ENCODE measurements around the gene AGMO.

AGMO gene

GRCh38 chr7:15494711-15495110 lies 67.1 kb downstream of the AGMO start:
- no peak for DNase-seq

- no peak for DNase-seq
Measured at GRCh38 chr7:15491361-15491760, 70.5 kb downstream of the AGMO start.

DNA sequence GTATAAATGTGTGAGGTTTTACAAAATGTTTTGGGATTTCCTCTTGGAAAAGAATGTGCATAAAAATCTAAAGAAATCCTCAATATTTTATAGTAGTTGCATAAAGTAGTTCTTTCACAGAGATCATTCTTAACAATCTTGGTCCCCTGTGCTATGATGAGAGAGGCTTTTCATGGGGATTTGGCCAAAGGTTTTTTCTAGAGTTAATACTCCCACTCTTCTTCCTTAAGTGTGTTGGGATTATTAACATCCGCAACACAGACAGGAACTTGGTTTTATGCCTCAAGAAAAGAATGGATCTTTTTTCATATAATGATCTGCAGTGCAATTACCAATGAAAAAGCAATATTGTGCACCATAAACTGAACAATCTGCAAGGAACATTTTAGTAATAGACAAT lies 71.5 kb downstream of the AGMO start:
- no peak for DNase-seq

DNA sequence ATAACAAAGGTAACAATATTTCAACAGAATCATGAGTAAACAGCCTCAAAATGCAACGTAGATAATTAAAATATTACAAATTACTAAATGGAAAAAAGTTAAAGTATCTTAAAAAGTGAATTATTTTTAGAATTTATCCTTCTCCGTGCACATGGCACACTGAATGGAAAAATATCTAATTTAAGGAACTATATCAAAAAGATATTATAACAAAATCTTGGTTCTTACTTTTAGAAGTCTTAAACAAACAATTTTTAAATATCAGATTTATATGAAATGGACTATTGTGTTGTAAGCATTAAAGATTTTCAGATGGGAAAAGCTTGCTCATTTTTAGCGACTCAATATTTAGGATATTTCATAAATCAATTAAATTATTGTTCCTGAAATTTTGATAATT lies 72.0 kb downstream of the AGMO start:
- DNase-seq = no peak

- no peak for DNase-seq
Measured at GRCh38 chr7:15489383-15489782, 72.4 kb downstream of the AGMO start.

GRCh38 chr7:15488401-15488800 lies 73.4 kb downstream of the AGMO start:
- DNase-seq = no peak

GRCh38 chr7:15487896-15488295 lies 73.9 kb downstream of the AGMO start:
- no peak for DNase-seq

DNA sequence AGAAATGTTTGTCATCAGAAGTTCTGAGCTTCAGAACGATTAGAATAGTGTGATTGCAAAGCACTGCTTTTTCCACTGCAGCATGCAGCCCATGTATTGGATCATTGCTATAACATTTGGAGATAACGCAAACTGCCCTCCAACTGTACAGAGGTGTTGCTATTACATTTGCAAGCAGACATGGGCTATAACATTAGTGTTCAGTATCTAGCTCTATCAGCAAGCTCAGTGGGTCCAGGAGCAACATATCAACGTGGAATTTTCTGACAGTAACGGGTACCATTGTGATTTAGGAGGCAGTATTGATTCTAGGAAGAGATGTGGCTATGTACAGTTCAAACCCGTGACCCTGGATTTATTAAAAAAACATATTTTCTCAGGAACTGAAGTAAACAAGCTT lies 75.8 kb downstream of the AGMO start:
- no peak for DNase-seq

- no peak for DNase-seq
Measured at GRCh38 chr7:15485431-15485830, 76.4 kb downstream of the AGMO start.

DNA sequence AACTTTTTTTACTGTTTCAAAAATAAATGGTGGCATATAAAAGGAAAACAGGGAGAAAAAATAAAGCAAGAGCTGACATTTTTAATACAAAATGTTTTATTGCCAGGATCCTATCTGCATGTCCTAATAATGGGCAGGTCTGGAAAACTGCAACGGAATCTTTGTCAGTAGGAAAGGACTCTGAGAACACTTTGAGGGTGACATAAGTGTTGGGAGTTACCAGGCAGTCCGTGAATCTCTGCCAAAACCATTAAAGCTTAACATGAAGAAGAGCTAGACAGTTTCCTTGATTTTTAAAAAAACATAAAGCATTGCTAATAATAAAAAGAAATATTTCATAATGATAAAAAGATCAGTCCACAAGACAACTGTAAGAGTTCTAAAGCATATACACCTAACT lies 80.7 kb downstream of the AGMO start:
- DNase-seq = no peak

DNA sequence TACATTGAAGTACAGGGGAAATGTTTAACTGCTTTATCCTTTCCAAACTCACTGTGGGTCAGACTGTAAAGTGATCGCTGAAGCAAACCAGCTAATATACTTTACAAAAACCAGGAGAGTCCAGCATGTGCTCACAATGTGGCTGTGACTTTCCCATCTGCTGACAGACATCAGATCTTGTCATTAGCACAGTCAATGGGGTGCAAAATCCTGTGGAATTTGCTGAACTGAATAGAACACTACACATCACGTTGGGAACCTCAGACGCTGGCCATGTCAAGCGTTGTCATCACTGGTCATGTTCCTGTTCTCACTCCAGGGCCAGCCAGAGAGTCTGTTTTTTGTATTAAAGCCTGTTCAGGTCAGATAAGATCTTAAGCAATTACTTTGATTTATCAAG lies 83.4 kb downstream of the AGMO start:
- no peak for DNase-seq

GRCh38 chr7:15476531-15476918 lies 85.3 kb downstream of the AGMO start:
- DNase-seq = no peak

DNA sequence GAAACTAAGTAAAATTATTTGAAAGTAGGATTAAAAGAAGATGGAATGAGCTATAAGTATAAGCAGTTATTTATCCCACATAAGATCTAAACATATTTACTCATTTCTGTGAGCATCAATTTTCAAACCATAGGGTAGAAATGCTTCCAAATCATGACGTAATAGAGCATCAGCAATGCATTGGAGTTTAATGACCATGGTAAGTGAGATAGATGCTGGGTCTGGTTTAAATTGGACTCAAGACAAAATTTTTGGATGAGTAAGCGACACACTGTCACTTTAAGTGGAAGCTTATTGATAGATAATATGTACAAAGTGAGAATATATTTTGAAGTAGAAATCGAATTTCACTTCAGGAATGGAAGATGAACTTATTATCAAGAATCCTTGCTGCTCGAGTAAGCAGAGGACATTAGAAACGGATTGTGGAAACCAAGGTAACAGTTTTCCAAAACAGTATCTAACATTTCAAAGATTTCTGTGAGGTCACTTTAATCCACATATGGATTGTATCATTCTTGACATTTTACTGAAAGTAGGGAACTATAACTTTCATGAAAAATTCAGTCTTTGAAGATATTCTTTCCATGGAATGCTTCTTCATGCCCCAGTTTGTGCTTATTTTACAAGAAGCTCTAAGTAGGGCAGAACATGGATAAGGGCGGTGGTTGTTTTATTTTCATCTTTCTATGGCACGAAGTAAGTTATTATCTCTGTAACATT lies 85.8 kb downstream of the AGMO start:
- no peak for DNase-seq

DNA sequence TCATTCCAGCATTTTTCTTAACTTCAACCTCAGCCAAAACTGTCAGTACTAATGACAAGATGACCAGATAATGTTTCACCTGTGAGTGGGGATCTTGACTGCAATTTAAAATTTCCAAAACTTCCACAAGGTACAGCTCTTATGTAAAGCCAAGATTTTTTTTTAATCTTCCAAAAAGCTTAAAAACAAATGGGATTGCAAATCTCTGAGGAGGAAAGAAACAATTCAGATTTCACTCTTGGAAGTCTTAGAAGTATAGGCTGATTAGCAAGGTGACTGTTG lies 90.2 kb downstream of the AGMO start:
- DNase-seq = no peak

DNA sequence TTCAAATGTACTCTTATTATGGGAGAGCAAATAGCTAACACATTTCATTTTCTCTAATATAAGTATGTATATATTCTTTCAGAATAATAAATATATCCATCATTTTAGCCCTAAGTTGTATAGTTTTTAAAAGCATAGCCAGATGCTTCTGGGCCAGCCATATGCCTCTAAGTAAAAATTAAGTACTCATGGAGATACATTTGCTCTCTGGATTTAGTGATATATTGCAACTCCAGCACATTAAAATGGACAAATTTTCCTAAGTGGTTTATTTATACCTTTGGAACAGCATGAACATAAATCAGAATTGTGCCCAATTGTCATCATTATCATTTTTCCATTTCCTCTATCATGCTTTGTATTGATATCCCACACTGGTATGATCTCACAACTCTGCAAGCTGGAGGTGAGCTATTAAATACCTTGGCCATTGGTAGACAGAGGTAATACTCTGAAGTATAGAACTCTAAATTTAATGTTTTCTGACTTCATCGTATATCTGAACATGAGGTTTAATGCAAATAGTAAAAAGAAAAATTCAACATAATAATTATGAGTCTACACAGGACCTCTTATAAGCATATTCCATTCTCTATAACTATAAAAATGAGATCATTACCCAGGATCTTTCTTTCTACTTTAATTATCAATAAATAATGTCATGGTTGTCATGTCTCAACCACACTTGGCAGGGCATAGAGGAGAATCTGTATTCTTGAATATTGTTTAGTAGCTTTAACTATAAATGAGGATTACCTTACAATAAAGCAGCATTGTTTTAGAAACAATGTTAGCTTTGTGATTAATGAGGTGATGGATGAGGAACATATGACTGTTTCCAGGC lies 90.8 kb downstream of the AGMO start:
- DNase-seq = no peak

GRCh38 chr7:15464667-15465121 lies 97.1 kb downstream of the AGMO start:
- DNase-seq = no peak

- DNase-seq = no peak
Measured at GRCh38 chr7:15463801-15464666, 97.8 kb downstream of the AGMO start.

GRCh38 chr7:15462721-15463389 lies 99.0 kb downstream of the AGMO start:
- DNase-seq = no peak

DNA sequence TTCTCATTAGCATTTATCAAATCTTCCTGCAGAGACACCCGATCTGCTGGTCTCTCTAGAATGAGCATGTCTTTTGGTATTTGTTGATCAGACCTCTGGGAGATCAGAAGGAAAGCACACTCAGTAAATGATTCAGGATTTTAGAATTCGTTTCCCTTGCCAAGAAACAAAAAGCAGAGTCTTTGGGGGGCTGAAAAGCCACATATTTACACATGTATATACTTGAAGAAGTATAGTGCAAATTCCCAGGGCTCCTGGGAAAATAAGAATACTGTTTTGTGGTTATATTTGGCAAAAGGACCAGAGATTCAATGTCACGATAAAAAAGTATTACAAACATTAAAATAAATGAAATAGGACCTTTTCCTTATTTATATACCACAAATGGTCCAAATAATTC lies 100.2 kb downstream of the AGMO start:
- no peak for DNase-seq

DNA sequence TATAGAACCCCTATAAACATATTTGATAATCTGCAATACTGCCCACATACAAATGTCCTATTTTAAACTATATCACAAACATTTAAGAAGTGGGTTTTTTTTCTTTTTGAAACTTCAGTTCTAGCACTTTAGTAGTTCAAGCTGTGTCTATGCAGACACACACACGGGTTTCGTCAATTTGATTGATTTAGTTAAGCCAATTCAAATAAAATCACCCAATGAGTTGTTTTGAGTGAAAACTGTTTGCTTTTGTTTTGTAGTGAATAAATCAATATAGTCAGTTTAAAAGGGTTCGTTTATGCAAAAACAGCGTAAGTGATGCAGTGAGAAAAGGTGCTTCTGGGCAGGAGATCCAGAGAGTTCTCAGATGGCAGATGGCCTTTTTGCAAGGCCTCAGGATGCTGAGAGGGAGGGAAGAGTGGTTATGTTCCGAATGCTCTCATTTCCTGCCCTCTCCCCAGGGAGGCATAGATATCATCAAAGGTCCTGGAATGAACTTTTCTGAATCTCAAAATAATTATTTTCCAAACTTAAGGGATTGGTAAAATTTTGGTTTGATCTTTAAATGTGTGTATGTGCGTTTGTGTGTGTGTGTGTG lies 102.7 kb downstream of the AGMO start:
- DNase-seq = no peak

DNA sequence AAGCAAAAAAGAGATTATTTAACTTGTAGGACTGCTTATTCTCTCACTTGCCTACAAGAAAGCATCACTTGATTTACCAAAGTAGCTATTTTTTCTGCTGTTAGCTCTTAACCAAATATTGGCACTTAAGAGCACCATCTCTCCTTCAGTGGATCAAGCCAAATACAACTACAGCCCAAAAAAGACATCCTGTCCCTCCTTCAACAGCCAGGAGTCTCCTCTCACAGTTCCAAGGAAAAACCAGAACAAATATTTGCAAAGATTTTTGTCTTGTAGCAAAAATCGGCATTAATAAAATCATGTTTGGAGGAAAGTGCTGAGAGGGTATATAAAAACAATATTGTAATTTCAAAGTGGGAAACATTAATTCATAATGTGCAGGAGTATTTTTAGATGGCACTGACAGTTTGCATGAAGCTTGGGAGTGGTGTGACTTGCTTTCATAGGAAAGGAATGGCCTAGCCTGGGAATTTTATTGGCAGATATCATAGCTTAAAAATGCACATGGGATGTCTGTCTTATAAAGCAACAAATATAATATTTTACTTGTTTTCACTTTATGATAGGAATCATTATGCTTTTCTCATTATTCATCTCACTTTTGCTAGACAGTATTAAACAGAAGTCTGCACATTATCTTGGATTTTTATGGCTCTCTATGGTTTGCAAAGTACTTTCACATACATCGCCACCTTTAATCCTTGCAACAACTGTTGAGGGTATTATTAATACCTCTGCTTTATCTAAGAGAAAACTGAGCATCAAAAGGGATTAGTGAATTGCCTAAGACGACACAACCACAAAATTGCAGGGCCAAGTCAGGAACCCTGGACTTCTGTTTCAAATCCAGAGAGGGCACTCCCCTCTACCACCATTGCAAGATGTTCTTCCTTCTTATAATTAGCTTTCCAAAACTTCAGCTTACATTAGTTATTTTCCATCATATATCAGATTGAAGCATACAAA lies 103.5 kb downstream of the AGMO start:
- DNase-seq = no peak
